Measurements from ENCODE around the gene LYPD1.

LYPD1 gene

DNA sequence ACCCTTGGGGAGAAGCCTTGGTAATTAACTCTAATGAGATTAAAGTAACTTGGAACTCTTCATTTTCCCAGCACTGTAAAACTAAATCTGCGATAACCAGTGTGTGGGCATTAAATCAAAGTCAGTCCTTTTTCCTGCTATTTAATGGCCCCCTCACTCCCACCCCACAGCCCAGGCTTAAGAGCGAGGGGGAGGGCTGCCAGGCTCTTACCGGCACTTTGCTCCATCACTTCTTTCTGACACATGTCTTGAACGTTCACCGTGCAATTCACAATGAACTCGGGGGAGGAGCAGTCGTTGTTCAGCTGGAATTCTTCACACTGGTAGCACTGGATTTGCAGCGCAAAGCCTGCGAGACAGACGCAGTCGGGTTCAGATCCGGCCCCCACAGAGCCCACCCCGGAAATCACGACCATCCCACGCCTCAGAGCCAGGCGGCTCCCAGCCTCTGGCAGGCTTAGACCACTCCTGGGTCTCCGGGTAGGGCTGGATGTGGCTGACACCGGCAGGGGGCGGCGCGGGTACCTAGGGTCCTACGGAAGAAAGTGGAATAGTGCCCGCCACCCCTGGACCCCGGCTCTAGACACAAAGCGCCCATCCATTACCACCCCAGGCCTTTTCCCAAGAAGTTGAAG is 1.7 kb downstream of the LYPD1 start:
- no peak for DNase-seq (ENCODE audit: low read depth)

DNA sequence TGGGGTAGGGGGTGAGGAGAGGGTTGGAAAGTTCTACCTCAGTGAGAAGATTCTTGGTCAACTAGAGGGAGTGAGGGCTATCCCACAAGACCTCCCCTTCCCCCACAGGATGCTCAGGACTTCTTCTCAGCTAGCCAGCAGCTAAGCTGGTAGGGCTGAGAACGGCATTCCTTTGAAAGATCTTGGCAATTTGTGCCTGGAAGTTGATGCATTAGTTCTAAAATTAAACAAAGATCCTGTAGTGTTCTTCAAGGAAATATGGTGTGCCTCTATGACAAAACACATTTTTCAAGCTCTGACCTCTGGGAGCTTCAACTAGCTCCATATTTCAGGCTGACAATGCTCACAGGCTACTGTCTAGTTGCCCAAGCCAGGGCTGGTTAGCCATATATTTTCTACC is 2.3 kb downstream of the LYPD1 start:
- DNase-seq (ENCODE audit: low read depth) = no peak

DNA sequence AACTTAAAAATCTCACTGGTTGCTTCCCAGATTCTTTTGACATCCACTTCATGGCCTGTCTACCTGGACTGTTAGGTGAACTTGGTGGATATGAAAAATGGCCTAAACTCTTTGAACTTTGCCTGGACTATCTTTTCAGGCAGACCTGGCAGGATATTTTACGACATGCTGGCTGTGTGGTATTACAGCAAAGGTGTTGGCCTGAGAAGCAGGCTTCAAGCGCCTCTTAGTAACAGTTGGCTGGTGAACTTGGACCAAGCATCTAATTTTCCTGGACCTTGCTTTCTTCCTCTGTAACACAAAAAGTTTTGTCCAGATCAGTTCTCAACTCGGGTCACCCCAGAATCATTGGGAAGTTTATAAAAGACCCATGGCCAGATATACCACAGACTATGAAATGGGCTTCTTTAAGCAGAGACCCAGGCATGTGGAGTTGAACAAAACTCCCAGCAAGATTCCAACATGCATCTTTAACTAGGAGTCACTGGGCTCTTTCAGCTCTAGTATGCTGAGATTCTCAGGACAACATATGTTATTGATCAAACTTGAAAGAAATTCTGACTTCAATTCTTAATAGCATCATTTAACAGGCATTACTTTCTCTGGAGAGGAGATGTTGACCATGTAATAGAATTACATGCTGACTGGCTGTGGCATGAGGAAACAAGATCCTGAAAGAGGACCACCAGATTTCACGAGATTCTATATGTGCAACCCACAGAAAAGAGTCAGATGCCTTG is 4.4 kb downstream of the LYPD1 start:
- DNase-seq (ENCODE audit: low read depth) = no peak

DNA sequence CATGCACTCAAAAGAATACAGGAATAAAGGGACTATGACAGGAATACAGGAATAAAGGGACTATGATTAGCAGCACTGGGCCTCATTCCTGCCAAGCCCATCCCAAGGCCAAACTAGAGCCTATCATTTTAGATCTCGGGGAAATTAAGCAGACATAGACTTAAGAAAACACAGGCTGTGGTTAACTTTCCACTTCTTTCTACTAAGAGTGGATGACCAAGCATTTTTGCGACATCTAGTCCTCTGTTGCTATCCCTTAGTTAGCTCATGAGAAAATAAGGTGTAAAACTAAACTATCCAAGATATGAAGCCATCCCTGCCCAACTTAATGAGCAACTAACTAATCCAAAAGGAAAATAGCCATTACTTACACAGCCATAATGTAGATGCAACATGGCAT is 5.9 kb downstream of the LYPD1 start:
- no peak for DNase-seq (ENCODE audit: low read depth)

DNA sequence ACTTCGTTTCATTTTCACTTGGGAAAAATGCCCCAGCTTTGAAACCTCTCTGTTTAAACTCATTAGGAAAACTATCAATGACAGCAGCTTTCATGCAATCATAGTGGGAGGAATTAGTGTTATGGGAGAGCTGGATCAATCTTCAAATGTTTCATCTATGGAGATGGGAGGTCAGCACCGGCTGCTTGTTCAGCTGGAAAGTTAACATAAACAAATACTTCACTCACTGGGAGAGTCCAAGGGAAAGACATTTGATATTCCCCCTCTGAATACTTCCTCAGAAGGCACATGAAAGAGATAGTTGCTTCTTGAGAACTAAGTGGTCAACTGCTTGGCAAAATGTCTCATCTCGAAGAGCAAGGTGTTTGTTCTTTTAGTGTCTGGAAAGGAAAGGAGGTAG is 7.3 kb downstream of the LYPD1 start:
- DNase-seq (ENCODE audit: low read depth) = no peak

DNA sequence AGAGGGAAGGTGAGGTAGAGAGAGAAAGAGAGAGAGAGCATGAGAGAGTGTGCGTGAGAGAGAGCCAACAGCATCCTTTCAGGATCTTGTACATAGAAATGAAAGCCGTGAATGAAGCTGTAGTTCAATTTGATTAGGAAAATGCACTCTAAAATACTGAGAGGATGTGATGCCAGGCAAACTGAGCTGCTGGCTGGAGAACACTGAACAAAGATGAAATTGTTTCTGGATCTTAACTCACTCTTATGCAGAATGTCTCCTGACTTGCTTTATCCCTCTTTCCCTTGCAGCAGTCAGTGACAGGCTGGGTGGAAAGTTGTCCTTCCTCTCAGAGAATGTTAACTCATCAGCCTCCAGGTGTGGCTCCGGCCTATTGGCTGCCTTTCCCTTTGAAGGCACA is 10.7 kb downstream of the LYPD1 start:
- no peak for DNase-seq (ENCODE audit: low read depth)

DNA sequence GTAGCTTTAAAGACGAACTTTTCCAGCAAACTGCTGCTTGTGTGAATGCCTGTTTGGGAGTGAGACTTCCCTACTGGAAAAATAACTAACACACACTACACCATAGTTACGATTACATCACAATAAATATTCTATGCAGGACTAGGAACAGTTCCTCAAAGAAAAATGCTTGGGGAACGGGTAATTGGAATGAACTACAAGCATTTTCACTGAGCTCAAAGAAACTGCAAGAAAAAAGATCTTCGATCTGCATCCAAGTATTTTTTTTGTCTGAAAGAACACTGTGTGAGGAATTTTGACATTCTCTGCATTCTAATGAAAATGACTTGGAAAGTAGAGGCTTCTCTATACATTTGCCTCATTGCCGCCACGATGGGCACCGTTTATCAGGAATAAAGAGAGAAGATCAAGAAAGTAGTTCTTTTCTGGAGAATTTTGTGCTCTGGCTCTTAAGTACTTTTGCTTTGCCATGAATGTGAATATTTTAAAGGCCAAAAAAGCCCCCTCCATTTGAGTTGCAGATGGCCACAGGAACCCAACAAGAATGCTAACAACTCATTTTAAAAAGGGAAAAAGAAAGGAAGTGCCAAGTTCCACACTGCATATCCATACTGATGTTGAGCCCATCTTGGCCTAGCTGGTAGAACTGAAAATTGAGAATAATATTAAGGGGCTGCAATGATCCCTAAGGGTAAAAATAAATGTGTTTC is 13.6 kb downstream of the LYPD1 start:
- DNase-seq (ENCODE audit: low read depth) = no peak

DNA sequence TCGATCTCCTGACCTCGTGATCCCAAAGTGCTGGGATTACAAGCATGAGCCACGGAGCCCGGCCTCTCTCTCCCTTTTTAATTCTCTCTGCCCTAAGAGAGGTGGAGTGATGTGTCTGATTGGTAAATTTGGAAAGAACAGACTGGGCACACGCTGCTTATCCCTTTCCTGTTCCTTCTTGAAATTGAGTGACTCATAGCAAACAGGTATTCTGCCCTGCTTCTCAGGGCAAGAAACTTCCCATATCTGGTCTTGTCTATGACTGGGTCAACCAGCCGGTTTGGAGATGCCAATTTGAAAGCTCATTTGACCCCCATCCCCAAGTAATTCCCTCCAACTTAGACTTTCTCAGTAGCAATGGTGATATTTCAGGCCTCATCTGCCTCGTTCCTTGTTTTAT is 15.0 kb downstream of the LYPD1 start:
- no peak for DNase-seq (ENCODE audit: low read depth)

DNA sequence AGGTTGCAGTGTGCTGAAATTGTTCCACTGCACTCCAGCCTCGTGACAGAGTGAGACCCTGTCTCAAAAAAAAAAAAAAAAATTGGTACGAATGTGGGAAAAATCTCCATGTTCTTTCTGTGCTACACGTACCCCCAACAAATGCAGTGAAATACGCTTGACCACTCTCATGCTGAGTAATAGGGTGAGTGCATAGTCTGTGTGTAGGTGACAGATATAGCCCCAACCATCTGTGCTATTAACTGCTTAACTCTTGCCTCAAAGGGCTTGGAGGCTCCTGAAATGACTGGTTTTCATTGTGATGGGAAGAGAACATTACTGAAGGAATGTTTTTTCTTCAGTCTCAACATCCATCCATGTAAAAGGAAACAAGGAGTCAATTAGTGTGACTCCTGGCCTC is 15.7 kb downstream of the LYPD1 start:
- DNase-seq (ENCODE audit: low read depth) = no peak

DNA sequence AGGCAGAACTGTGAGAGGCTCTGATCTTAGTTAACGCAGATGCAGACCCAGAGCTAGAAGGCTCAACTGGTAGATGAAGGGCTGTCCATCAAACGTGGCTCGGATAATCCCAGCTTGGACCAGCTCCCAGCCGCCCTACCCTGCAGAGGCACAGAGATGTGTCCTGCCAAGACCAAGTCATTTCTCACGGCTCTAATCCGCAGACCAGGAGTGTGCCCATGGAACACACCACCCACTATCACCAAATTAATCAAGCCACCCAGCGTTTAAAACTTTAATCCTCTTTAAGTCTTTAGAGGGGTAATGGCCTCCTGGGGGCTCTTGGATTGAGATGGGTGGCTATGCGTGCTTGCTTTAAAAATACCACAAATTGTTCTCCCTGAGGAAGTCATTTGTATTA is 17.5 kb downstream of the LYPD1 start:
- no peak for DNase-seq (ENCODE audit: low read depth)

DNA sequence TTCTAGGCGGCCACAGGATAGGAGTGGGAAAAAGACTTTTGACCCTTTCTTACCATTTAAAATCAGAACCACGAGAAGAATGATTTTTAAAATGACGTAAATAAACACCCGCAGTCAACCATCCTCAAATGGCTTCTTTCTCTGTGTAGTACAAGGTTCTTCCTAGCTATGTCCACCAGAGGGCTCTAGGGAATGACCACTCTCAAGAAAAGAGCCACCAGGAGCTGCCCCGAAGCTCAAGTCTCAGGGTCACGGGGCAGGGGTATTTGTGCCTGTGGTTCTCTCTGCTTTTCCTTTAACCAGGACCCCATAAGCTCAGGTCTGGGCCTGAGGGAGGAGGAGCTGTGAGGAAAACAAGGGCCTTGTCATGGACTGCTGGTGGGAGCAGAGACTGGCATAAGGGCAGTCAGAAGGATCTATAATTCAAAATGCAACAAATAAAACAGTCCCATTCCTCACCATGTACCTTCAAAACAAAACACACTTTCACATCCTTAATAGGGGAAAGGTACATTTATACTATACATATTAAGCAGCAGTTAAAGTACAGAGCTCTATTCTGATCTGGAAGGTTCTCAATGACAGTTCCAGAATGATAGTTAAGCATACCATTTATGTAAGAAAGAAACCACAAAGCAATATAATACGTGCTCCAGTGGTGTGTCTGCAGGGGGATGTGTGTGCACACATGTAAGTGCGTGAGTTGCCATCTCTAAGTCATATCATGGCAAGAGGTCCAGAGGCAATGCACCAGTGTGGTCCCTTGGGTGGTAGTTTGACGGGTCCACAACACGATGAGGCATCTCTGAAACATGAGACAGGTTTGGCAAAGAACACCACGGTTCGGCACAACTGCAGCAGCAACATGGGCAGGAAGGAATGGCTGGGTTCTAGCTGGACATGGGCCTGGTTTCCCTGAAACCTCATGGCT is 18.6 kb downstream of the LYPD1 start:
- no peak for DNase-seq (ENCODE audit: low read depth)

DNA sequence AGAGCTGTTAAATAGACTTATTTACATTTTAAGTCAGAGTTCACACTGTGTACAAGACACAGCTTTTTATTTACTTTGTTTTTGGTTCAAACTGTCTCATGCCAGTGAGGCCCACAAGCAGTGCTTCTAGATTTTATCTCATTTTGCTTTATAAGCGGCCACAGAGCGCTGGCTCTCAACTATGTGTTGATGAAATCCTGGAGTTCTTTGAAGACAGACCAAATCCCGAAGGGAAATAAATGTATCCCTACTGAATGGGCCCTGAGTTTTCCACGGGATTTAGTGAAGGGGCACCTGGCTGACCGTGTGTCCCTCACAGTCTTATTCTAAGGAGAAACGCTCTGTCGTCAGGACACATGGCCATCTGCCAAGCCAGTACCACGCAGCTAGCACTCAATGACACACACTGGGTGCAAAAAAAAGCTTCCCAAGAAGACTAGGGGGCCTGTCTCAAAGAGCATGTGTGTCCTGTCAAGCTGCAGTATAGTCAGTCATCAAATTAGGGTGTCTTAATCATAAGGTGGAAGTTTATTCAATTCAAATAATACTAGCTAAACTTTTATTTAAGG is 23.4 kb downstream of the LYPD1 start:
- no peak for DNase-seq (ENCODE audit: low read depth)

DNA sequence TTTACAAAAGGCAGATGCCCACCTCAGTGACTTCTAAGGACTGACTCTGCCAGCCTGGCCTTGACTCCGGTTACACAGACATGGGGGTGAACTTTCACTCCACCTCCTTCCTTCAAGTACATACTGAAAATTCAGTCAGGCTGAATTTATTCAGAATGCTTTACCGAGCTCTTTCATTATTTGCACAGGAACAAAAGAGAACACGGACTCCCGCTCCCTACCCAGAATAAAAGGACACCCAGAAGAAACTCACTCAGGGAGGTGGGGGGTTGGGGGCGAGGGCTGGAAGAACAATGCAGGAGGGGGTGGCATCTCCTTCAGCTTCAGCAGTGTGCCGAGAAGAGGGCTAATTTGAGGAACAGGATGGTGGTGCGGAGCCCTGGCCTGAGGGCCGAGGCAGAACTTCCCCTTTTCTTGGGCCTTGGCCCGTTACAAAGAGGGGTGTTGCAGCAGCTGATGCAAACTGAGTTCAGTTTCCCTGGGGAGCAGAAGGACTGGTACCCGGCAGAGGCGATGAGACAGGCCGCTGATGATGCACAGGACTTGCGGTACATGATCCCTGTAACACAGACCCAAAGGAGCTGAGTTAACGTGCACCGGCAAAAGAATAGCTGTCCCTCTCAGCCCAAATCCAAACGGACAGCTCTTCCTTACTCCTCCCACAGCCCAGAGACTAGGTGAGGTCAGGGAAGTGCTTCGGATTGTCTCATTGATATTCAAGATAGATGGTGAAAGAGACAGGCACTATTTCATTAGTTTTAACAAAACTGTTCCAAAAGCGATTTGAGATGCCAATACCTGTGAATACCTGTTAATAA is 24.1 kb downstream of the LYPD1 start:
- no peak for DNase-seq (ENCODE audit: low read depth)

DNA sequence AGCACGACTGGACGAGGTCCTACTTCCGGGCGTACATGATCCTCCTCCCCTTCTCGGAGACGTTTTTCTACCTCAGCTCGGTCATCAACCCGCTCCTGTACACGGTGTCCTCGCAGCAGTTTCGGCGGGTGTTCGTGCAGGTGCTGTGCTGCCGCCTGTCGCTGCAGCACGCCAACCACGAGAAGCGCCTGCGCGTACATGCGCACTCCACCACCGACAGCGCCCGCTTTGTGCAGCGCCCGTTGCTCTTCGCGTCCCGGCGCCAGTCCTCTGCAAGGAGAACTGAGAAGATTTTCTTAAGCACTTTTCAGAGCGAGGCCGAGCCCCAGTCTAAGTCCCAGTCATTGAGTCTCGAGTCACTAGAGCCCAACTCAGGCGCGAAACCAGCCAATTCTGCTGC is 24.8 kb downstream of the LYPD1 start:
- DNase-seq (ENCODE audit: low read depth) = no peak

DNA sequence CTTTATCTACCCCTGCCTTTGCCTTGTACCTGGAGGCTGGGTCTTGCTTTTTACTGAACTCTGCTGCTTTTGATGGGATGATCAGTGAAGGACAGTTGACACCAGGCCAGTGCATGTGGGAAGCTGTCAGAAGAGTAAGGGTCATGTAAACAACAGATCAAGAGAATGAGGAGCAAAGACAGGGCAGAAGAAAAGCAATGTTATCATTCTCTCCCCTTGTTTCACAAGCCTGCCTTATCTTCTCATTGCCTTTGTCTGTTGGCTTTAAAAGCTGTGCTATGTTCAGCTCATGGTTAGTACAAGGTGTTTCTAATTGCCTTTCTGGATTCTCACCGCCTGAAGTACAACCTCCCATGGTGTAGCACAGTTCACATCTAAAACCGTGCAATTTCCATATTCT is 27.6 kb downstream of the LYPD1 start:
- no peak for DNase-seq (ENCODE audit: low read depth)

DNA sequence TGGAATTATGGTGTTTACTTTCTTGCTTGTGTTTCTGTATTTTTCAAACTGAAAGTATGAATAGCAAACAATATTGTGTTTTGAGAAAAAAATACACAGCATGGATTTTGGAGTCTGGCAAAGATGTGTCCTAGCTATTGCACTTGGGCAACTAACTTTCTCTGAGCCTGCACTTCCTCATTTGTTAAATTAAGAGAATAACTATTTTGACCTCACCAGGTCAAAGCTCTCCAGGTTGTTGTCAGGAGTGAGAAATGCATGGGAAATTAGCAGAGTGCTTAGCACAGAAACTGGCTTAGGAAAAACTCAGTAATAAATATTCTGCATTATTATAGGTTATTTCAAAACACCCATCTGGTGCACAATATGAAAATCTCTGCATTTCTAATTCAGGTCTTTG is 28.2 kb downstream of the LYPD1 start:
- no peak for DNase-seq (ENCODE audit: low read depth)

DNA sequence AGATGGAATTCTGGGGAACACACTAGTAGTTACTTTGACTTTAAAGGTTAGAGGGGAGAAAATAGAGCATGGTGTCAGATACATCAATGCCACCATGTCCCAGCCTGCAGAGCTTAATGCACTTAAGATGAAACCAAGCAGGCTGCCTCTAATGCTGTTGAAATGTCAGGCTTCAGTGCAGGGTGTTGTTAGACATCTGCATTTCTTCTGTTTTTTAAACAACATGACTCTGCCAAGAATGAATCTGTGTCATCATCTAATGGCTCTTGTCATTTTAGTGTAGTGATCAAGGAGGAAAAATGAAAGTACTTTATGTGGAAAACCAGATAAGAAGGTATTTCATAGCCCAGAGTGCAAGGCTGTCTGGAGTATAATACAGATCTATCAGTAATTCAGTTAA is 29.9 kb downstream of the LYPD1 start:
- no peak for DNase-seq (ENCODE audit: low read depth)

DNA sequence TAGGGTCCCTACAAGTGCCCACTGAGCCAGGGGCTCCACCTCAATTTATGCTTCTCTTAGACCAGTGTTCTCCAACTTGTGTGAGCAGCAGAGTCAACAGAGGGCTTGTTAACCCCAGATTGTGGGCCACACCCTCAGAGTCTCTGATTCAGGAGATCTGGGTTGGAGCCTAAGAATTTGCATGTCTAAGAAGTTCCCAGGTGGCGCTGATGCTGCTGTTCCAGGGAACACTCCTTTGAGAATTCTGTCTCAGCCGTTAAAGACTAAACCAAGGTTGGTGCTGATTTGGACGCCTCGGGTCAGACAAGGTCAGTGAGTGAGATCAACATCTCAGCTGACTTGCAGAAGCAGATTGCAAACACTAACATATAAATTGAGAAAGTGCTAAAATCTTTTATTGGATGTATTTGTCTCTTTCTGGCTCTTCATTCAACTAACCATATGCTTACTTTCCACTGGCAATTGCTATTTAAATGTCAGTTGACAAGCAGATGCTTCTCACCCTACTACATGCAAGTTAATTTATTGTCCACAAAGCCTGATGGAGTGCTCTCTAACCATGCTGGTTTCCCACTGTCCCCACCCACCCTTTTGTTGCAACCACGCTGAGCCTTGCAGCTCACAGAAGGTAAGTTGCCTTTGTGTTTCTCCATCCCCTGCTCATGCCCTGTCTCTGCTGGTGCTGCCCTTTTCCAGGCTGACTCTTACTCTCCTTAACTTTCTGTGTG is 31.5 kb downstream of the LYPD1 start:
- DNase-seq (ENCODE audit: low read depth) = no peak

DNA sequence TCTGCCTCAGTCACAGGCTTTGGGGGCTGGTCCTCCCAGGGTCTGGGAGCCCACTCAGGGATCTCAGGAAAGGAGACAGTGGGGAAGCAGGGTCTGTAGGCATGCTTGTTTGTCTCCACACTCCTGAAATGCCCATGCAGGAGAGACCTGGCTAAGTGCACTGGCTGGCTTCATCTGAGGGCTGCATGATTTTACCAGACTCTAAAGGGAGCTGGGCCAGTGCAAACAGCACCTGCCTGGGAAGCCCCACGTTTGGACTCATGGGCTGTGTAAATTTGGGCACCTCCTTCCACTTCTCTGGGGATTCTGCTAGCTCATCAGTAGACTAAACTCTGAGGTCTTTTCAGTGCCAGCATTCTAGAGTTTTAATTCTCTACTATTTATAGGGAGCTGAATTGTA is 33.7 kb downstream of the LYPD1 start:
- DNase-seq (ENCODE audit: low read depth) = no peak

DNA sequence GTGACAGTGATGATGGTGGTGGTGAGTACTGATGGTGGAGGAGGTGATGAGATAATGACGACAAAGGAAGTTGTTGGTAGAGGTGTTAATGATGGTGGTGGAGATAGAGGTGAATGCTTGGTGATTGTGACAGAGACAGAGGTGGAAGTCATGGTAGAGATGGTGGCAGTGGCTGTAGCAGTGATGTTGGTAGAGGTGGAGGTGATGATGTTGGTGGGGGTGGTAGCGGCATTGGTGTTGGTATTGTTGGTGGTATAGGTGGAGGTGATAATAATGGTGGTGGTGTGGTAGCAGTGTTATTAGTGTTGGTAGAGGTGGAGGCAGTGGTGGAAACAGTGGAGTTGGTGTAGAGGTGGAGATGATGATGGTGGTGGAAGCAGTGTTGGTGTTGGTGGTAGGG is 36.4 kb downstream of the LYPD1 start:
- DNase-seq (ENCODE audit: low read depth) = no peak
